ENCODE data around the gene SLC29A1. TPM values are rescaled to one million over a fixed set of nuclear protein-coding genes. Genes with fewer than 3 reads are reported as not detected.

Gene SLC29A1
- total RNA-seq, 1 donor from 2014 or later, result 11.1 TPM

GRCh38 chr6:44268095-44268628, 44.8 kb downstream of the SLC29A1 start:
- DNase-seq (ENCODE audit: low spot score), result peak; percentile 48

GRCh38 chr6:44269178-44269920, 46.0 kb downstream of the SLC29A1 start:
- DNase-seq (ENCODE audit: low spot score), result no peak

GRCh38 chr6:44269921-44270525, 46.6 kb downstream of the SLC29A1 start, which contains the start of gene TMEM151B:
Gene TMEM151B (plus strand): TSS chr6:44270450. CDS start chr6:44270743, 293 bp downstream.
- DNase-seq (ENCODE audit: low spot score), result no peak

GRCh38 chr6:44270526-44271405, 47.4 kb downstream of the SLC29A1 start:
- no peak for DNase-seq (ENCODE audit: low spot score)

- DNase-seq (ENCODE audit: low spot score), result no peak
Observed at GRCh38 chr6:44271406-44271723, 48.0 kb downstream of the SLC29A1 start.

GRCh38 chr6:44271914-44272313, 48.5 kb downstream of the SLC29A1 start:
- DNase-seq (ENCODE audit: low spot score), result no peak

- DNase-seq (ENCODE audit: low spot score), result no peak
Observed at GRCh38 chr6:44272529-44272928, 49.1 kb downstream of the SLC29A1 start.

- DNase-seq (ENCODE audit: low spot score), result no peak
Observed at GRCh38 chr6:44272999-44273566, 49.7 kb downstream of the SLC29A1 start.

- DNase-seq (ENCODE audit: low spot score), result no peak
Observed at GRCh38 chr6:44273617-44274016, 50.2 kb downstream of the SLC29A1 start.

- no peak for DNase-seq (ENCODE audit: low spot score)
Observed at GRCh38 chr6:44275271-44275748, 51.9 kb downstream of the SLC29A1 start.

- DNase-seq (ENCODE audit: low spot score), result no peak
Observed at GRCh38 chr6:44275749-44276648, 52.6 kb downstream of the SLC29A1 start.

- DNase-seq (ENCODE audit: low spot score), result no peak
Observed at GRCh38 chr6:44276667-44277640, 53.6 kb downstream of the SLC29A1 start.

GRCh38 chr6:44277763-44278162, 54.4 kb downstream of the SLC29A1 start:
- DNase-seq (ENCODE audit: low spot score), result no peak

- no peak for DNase-seq (ENCODE audit: low spot score)
Observed at GRCh38 chr6:44278315-44278714, 54.9 kb downstream of the SLC29A1 start.

GRCh38 chr6:44278774-44279697, 55.6 kb downstream of the SLC29A1 start:
- no peak for DNase-seq (ENCODE audit: low spot score)

Data from umbilical cord (tissue), 2 donors.